ENCODE data around the gene TMEM232.
"Not testable (repeated sequence)": the region's sequence is repeated elsewhere in the genome, so short reads cannot be mapped to it uniquely, and the experiment has no call there.

The TMEM232 gene

DNA sequence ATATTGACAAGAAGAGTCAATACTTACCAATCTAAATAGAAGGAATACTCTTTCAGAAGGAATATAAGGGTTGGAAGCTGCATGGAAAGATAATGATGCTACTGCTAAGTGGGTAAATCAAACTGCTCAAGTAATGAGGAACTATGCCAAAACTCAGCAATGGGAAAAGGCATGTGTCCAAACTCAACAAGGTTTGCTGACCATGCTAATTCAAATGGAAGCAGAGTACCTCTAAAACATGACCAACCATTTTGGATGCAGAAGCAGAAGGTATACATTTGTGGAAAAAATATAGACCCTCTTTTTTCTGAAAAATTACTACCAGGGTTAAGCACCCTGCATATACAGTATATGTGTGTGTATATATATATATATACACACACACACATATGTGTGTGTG lies 21.1 kb downstream of the TMEM232 start:
- no peak for DNase-seq

DNA sequence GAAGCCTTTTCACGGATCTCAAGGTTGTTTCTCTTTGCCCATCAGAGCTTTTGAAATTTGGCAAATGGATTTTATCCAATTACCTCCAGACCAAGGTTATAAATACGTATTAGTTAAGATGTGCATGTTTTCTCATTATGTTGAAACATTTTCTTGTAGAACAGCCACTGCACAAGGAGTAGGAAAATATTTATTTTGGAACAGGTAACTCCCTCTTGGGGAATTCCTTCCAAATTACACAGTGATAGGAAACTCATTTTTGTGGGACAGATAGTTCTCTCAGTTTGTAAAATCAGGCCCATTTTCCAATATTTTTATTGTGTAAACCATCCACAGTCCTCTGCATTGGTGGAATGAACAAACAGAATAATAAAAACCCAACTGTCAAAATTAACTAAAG lies 23.0 kb downstream of the TMEM232 start:
- no peak for DNase-seq

DNA sequence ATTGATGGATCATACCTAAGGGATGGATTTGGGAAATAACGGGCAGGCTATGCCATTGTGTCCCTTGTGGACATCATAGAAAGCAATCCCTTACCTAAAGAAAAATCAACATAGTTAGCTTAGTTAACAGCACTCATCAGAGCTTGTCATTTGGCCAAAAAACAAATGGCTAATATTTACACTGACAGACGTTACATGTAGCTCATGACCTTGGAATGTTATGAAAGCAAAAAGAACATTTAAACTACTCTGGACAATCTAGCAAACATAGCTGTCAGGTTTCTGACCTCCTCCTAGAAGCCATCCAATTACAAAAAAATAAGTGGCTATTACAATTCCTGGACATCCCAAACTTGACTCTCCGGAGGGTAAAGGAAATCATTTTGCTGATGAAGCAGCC lies 23.8 kb downstream of the TMEM232 start:
- DNase-seq, result no peak

DNA sequence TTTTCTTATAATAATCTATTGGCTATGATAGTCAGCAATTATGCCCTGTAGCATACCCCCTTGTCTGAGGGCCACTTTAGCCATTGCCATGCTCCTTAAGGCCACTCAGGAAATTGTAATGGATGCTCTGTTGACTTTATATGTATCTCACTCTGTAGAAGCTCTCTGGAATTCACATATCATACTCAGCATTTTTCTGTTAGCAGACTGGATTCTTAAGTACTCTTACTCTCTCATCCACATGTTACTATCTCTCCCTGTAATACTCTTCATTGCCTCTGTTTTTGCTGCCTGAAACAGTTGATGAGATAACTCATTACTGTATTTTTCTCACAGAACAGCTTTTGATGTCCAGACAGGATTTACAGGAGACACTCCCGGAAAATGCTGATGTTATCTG lies 24.2 kb downstream of the TMEM232 start:
- no peak for DNase-seq

DNA sequence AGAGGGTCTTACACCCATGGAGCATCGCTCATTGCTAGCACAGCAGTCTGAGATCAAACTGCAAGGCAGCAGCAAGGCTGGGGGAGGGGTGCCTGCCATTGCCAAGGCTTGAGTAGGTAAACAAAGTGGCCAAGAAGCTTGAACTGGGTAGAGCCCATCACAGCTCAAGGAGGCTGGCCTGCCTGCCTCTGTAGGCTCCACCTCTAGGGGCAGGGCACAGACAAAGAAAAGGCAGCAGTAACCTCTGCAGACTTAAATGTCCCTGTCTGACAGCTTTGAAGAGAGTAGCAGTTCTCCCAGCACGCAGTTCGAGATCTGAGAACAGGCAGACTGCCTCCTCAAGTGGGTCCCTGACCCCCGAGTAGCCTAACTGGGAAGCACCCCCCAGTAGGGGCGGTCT lies 33.8 kb downstream of the TMEM232 start:
- not testable (repeated sequence) for DNase-seq

DNA sequence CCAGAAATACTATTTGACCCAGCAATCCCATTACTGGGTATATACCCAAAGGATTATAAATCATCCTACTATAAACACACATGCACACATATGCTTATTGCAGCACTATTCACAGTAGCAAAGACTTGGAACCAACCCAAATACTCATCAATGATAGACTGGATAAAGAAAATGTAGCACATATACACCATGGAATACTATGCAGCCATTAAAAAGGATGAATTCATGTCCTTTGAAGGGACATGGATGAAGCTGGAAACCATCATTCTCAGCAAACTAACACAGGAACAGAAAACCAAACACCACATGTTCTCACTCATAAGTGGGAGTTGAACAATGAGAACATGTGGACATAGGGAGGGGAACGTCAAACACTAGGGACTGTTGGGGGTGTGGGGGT lies 35.9 kb downstream of the TMEM232 start:
- DNase-seq, result not testable (repeated sequence)

DNA sequence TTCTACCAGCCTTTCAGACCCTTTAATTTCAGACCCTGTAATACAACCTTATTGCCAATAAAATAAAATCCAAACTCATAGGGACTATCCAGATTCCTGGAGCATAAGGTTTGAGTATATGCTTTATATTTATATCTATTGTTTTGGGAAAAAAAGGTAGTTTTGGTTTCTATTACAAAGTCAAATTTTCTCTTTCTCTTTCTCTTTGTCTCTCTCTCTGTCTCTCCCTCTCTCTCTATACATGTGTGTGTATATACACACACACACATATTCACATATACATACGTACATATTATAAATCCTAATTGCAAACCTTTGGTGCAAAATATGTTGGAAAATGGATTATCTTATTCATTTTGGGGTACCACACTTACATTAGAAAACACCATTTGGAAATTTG lies 39.0 kb downstream of the TMEM232 start:
- no peak for DNase-seq

DNA sequence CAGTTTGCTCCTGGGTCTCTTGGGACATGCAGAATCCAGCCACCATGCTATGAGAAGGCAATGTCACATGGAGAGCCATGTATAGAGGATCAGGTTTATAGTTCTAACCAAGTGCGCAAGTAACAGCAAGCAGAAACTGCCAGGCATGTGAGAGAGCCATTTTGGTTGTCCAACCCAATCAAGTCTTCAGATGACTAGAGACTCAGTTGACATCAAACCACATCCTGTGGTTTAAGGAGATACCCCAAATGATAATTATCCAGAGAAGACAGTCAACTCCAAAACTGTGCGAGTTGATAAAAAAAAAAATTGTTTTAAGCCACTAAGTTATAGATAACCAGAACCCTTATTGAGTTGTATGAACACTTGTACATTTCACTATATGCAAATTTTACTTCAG lies 40.2 kb downstream of the TMEM232 start:
- no peak for DNase-seq

DNA sequence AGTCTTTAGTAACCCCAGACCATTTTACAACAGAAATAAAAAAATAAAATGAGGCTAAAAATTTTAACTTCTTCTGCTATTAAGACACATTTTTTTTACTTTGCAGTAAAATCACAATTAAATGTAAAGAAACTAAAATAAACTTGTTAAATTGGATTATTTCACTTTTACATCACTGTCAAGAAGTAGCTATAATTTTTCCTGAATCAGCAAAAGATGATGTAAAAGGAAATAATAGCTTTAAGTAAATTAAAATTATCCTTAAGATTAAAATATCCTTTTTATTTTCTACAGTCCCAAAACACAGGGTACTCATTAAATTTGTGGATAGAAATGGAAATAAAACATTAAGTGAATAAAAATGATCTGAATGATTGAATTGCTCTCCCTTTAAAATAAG lies 44.5 kb downstream of the TMEM232 start:
- DNase-seq, result no peak

DNA sequence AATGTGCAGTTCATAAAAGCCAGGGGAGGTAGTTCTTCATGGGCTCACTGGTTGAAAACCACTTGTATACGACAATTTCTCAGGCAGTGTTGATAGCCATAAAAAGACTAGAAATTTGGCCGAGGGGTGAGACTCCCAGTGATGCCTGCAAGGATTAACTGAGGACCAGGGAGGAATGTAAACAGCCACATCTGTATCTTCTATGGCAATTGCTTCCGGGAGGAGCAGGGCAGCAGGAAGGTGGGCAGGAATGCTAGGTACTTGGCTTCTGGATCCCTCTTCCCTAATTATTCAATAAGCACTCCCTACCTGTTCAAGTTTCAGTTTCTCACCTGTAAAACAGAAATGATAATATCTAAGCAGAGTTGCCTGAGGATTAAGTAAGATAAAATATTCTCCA lies 45.4 kb downstream of the TMEM232 start:
- DNase-seq, result no peak

DNA sequence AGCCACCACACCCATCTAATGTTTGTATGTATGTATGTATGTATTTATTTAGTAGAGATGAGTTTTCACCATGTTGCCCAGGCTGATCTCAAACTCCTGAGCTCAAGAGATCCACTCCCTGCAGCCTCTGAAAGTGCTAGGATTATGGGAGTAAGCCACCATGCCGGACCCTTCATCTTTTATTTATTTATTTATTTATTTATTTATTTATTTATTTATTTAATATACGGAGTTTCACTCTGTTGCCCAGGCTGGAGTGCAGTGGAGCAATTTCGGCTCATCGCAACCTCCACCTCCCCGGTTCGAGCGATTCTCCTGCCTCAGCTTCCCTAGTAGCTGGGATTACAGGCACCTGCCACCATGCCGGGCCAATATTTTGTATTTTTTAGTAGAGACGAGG lies 49.9 kb downstream of the TMEM232 start:
- not testable (repeated sequence) for DNase-seq

DNA sequence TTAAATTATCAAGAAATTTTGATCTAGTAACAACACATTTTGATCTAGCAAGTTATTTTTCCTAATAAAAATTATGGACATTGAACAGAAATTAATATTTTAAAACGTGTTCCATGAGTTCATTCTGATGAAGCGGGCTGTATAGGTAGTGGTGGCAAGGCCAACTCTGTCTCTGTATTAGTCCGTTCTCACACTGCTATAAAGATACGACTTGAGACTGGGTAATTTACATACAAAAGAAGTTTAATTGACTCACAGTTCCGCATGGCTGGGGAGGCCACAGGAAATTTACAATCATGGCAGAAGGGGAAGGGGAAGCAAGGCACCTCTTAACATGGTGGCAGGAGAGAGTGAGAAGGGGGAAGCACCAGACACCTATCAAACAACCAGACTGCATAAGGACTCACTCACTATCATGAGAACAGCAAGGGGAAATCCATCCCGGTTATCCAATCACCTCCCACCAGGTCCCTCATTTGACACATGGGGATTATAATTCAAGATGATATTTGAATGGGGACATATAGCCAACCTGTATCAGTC lies 61.2 kb downstream of the TMEM232 start:
- DNase-seq, result no peak

DNA sequence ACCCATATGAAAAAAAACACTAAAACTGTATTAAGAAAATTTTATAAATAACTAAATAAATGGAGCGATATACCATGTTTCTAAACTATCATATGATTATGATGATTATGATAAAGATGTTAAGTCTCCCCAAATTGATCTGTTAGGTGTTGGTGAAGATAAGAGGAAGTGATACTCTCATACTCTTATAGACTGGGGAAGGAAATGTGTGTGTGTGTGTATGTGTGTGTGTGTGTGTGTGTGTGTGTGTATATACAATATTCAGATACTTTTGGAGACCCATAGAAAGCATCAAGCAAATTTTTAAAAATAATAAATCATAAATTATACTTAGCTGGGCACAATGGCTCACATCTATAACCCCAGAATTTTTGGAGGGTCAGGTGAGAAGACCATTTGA lies 62.9 kb downstream of the TMEM232 start:
- no peak for DNase-seq

DNA sequence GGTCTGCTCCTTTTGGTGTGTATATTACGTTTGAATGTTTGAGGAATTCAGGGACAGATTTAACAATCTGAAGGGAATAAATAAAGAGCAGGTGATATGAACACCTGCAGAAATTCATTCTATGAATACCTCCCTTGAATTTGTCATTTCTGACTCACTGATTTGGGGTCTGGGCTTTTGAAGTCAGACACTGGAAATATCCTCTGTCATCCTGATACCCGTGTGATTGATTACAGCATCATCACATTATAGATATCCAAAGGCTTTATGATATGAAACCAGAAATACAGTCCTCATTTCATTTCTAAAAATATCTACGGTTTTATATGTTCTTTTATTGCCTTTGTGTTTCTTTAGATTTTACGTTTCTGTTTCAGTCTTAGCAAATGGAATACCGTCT lies 68.5 kb downstream of the TMEM232 start:
- no peak for DNase-seq

DNA sequence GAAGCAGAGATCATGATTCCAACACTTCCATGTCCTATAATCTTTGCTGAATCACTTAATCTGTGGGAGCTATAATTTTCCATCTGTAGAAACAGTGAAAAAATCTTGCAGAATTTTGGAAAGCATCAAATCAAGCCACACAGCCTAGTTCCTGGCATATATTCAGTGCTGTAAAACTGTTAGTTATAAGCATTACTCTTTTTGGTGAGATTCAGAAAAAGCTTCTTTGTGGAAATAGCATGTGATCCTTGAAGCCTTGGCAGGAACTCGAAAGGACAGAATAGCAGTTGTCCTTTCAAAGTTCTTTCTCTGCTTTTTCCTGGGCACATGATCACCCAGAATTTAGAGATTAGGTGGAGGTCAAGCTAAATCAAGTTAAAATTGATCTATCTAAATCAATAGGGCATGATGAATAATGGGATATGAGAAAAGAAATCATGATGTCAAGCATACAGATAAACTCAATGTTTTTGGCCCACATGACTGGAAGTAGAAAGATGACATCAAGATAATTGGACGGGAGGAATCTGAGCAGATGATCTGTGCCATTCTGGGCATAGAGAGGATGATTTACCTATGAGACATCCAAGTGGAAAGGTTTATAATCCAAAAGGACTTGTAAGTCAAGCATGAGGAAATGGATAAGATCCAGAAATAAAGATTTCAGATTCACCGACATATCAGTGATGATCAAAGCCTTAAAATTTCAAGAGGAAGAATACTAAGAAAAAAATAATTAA lies 73.1 kb downstream of the TMEM232 start:
- no peak for DNase-seq

DNA sequence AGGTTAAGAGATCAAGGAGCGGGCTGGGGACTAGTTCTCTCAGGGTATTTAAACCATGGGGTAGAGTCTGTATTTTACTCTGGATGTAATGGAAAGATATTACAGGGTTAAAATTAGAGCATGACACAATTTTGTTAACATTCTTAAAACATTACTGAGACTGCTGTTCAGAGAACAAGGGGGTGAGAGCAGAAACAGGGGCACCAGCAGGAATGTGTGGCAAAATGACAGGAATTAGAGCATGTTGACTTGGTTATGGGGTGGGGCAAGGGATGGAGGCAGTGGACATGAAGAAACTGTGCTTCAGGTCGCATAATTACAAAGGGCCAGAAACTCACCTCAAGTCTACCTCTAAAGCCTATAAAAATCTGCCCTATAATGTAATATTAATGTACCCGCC lies 75.0 kb downstream of the TMEM232 start:
- DNase-seq, result no peak

DNA sequence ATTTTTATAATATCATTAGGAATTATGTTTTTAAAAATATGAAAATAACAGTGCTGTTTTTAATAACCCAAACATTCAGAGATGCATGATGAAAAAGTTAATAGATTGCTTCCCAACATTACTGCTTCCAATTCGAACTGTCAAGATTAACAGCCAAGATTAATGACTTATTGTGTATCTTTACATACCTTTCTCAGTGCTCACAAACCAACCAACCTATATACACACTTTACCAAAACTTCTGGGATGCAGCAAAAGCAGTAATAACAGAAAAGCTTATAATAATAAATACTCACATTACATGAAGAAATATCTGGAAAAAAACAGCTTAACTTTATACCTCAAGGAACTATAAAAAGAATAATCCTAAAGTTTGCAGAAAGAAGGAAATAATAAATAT lies 82.1 kb downstream of the TMEM232 start:
- DNase-seq, result no peak

DNA sequence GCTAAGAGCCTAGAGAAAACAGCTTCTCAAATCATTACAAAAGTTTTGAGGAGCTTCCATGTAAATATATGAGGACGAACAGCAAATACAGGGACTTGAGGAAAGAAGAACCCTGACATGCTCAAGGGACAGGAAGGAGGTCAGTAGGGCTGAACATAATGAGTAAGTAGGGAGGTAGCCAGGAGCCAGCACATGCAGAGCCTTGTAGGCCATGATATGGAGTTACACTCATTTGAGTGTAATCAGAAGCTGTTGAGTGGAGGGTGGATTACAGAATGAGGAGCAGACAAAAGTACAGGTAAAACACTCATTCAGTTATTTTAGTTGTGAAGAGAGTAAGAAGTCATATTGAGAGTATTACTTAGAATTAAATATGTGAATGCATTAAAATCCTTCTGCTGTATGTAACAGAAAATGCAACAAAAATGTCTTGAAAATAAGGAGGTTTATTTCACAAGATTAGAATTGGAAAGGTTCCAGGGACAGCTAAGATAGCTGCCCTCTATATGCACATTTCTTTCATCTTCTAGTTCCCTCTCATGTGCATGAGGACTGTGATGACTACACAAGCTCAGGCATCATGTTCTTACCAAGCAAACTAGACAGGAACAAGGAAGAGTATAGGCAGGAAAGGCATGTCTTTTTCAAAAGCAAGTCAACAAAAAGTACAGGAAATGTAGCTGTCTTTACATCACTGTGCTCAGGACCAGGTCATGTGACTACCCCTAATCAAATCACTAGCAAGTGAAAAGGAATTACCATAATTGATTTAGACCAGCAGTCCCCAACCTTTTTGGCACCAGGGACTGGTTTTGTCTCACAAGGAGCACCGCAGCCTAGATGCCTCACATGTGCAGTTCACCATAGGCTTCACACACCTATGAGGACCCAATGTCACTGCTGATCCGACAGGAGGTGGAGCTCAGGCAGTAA lies 87.2 kb downstream of the TMEM232 start:
- no peak for DNase-seq

DNA sequence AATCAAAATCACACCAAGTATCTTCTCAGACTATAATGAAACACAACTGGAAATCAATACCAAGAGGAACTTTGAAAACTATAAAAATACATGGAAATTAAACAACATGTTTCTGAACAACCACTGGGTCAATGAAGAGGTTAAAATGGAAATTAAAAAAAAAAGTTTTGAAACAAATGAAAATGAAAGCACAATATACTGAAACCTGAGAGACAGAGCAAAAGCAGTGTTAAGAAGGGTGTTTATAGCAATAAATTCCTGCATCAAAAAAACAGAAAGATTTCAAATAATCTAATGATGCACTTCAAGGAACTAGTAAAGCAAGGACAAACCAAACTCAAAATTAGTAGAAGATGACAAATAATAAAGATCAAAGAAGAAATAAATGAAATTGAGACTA lies 92.0 kb downstream of the TMEM232 start:
- no peak for DNase-seq

DNA sequence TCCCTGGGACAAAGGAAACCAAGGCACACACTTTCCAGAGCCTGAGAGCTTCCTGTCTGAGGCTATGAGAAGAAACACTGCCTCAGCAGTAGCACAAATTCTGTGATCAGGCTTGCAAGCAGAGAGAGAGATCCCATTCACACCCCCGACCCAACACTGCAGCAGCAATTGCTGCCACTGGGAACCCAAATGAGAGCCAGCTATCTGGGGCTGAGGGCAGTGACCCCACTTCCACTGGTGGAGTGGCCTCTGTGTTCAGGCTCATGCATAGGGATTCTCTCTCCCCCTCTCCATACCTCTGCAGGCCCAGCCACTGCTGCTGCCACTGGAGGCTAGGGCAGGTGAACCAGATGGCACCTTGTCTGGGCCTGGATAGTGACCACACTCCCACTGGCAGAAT lies 95.2 kb downstream of the TMEM232 start:
- DNase-seq, result no peak

DNA sequence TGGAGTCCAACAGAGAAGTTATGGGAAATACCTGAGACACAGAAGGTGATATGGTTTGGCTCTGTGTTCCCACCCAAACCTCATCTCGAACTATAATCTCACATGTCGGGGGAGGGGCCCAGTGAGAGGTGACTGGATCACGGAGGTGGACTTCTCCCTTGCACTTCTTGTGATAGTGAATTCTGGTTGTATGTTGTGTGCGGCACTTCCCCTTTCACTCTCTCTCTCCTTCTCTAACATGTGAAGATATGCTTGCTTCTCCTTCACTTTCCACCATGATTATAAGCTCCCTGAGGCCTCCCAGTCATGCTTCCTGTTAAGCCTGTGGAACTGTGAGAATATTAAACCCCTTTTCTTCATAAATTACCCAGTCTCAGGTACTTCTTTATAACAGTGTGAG lies 96.1 kb downstream of the TMEM232 start:
- DNase-seq, result no peak

DNA sequence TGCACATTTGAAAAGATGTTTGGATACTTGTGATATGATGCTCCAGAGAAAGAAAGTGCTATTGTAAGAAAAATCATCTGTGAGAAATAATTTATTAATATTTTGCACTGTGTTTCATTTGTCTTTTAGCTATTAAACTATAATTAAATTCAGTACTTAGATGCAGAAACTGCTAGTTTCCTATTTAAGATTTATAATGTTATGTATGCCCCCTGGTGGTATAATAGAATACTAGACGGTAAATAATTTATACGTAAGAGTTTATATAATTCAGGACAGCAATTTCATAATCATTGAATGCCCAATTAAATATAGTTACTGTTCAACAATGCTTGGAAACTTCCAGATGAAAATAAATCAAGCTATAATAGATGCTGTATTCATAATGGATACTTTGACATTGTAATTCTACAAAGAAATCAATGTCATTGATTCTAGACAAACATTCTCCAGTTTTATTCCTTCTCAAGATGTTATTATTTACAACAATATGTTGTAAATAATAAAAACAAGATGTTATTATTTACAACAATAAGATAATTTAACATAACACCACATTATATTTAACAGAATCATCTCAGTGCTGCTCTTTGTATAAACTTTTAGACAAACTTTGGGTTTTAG lies 101.0 kb downstream of the TMEM232 start:
- no peak for DNase-seq

DNA sequence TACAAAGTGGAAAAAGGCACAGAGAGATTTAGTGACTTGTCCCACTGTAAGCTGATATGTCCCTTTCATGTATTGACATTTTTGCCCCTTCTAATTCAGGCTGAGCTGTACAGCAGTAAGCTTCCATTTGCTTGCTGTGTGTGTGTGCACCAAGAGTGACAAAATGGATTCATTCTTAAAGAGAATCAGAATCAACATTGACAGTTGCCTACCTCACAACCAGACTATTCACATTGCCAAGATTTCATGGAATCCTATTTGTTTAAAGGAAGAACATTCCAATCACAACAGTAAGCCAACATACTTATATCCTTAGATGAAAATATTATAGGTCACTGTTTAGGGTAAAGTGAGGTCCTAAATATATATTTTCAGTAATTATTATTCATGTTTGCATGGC lies 102.6 kb downstream of the TMEM232 start:
- no peak for DNase-seq

DNA sequence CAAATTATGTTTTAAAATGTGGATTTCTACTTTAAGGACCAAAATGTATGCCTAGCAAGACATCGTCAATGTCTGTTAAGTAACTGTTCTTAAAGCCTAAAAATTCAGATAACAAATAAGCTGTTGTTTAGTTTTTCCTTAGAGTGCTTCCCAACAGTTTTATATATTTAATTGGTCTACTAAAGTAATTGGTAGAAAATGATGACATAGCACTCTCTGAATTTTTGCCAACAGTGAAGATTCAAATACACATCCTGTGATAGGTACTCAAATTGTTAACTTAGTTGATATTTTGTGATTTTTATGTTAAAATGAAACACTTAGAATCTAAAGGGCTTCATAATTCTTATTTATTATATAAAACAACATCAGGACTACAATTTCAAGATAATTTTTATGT lies 107.5 kb downstream of the TMEM232 start:
- no peak for DNase-seq
